HEK293T (cell line): ENCODE measurements around the gene PIEZO2.

Source experiments
- BHLHE40 ChIP-seq: fragments of 450-650 bp; IDR thresholded peaks from 2 replicates; pipeline ENCODE4 v1.6.1; 2016; ENCODE audit warnings: mild to moderate bottlenecking, moderate library complexity, borderline replicate concordance
- ELF4 ChIP-seq: fragments of 450-650 bp; IDR thresholded peaks from 2 replicates; pipeline ENCODE4 v1.6.1; 2017; ENCODE audit warnings: antibody characterized with exemption
- FOXA1 ChIP-seq: fragments of 450-650 bp; IDR thresholded peaks from 2 replicates; pipeline ENCODE4 v1.6.1; 2016; ENCODE audit warnings: mild to moderate bottlenecking
- FOXM1 ChIP-seq: fragments of 450-650 bp; IDR thresholded peaks from 2 replicates; pipeline ENCODE4 v1.6.1; 2017; ENCODE audit warnings: mild to moderate bottlenecking, borderline replicate concordance
- HDGF ChIP-seq: fragments of 450-650 bp; IDR thresholded peaks from 2 replicates; pipeline ENCODE4 v1.6.1; 2017; ENCODE audit warnings: antibody characterized with exemption, borderline replicate concordance
- L3MBTL2 ChIP-seq: fragments of 450-650 bp; conservative IDR thresholded peaks from 2 replicates; pipeline ENCODE4 v1.6.1; 2016; ENCODE audit warnings: mild to moderate bottlenecking
- SUZ12 ChIP-seq: fragments of 450-650 bp; IDR thresholded peaks from 2 replicates; pipeline ENCODE4 v1.6.1; 2016; ENCODE audit warnings: mild to moderate bottlenecking
- TARDBP ChIP-seq: fragments of 450-650 bp; IDR thresholded peaks from 2 replicates; pipeline ENCODE4 v1.6.1; 2016
- ZNF384 ChIP-seq: fragments of 450-650 bp; IDR thresholded peaks from 2 replicates; pipeline ENCODE4 v1.6.1; 2016
- TF ChIP-seq, protein P1 (sequence below): fragments of 450-650 bp; IDR thresholded peaks from 2 replicates; pipeline ENCODE4 v1.6.1; 2016

DNA sequence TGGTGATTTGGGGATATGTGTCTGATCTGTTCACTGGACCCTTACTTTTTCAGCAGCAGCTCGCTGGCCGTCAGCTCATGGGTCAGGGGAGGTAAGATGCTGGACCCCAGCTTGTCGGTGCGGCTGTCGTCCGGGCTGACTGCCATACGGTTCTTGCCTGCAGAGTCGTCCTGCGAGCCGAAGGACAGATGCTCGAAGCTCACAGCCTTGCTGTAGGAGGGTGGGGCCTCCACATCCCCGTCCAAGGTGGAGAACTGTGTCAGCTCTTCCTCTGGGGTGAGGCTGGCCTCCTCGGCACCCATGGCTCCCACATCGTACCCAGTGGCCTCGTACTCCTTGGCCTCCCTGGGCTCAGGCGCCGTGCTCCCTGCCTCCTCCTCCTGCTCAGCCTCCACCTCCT, 444.1 kb downstream of the PIEZO2 start:
- TF ChIP-seq SUZ12 (no peak), TARDBP (no peak), FOXA1 (no peak), HDGF (no peak), L3MBTL2 (no peak), BHLHE40 (no peak), FOXM1 (no peak), ZNF384 (no peak), ELF4 (no peak)
- TF ChIP-seq, protein P1, sequence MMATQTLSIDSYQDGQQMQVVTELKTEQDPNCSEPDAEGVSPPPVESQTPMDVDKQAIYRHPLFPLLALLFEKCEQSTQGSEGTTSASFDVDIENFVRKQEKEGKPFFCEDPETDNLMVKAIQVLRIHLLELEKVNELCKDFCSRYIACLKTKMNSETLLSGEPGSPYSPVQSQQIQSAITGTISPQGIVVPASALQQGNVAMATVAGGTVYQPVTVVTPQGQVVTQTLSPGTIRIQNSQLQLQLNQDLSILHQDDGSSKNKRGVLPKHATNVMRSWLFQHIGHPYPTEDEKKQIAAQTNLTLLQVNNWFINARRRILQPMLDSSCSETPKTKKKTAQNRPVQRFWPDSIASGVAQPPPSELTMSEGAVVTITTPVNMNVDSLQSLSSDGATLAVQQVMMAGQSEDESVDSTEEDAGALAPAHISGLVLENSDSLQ = no peak
